Calu3 (cell line): ENCODE measurements around the gene RSPO4. TPM values are rescaled to one million over a fixed set of nuclear protein-coding genes. Genes with fewer than 3 reads are reported as not detected.

Experiments used
- Bru-seq: library from RNA; stranded (reverse); fragments of 400-500 nt; gene quantifications from one replicate; lab custom pipeline; 2021; lab: Mats Ljungman, UMichigan
- BruChase-seq, 2 experiments: library from RNA; stranded (reverse); fragments of 400-500 nt; gene quantifications; one replicate each; lab custom pipeline; 2021; lab: Mats Ljungman, UMichigan
- BruUV-seq: library from RNA; stranded (reverse); fragments of 400-500 nt; replicated peaks from 2 replicates; lab custom pipeline; 2021; lab: Mats Ljungman, UMichigan
- CTCF ChIA-PET: fragments of 300-600 bp; sonication (Branson Sonifier 250); formaldehyde crosslinking; loops from one replicate; lab custom pipeline; 2022; ENCODE audit warnings: antibody characterized with exemption; lab: Charles Lee
- DNase-seq: peaks from one replicate; pipeline ENCODE4 v3.0.0; 2022
- H3K27ac Mint-ChIP-seq: one replicate; pipeline ENCODE4 v1.8.0; 2022; ENCODE audit warnings: mixed read lengths; ENCODE audit not compliant: unreplicated experiment
- H3K27me3 Mint-ChIP-seq: one replicate; pipeline ENCODE4 v1.8.0; 2022; ENCODE audit warnings: mixed read lengths; ENCODE audit not compliant: unreplicated experiment
- H3K36me3 Mint-ChIP-seq: one replicate; pipeline ENCODE4 v1.8.0; 2022; ENCODE audit warnings: mild to moderate bottlenecking, moderate library complexity, mixed read lengths; ENCODE audit not compliant: insufficient read depth, unreplicated experiment
- H3K4me1 Mint-ChIP-seq: one replicate; pipeline ENCODE4 v1.8.0; 2022; ENCODE audit warnings: mild to moderate bottlenecking, low read depth, mixed read lengths; ENCODE audit not compliant: unreplicated experiment
- H3K4me3 Mint-ChIP-seq: one replicate; pipeline ENCODE4 v1.8.0; 2022; ENCODE audit warnings: mild to moderate bottlenecking, low read depth, moderate library complexity, mixed read lengths; ENCODE audit not compliant: unreplicated experiment
- H3K9me3 Mint-ChIP-seq: one replicate; pipeline ENCODE4 v1.8.0; 2022; ENCODE audit warnings: low read depth, mixed read lengths; ENCODE audit not compliant: unreplicated experiment
- CTCF ChIP-seq: fragments of 200-600 bp; IDR thresholded peaks from one replicate; pipeline ENCODE4 v1.8.0; 2022; ENCODE audit warnings: antibody characterized with exemption; ENCODE audit not compliant: unreplicated experiment
- intact Hi-C: fragments of 100-400 bp; cut with micrococcal nuclease; formaldehyde crosslinking; loops from one replicate; pipeline ENCODE4 v1.10.0; 2022; ENCODE audit not compliant: unreplicated experiment
- long read RNA-seq: library from polyadenylated mRNA; stranded (forward); transcript quantifications from one replicate; pipeline ENCODE4 v2.0.0, GENCODE V29; 2022
- total RNA-seq: library from RNA; stranded (reverse); gene quantifications from 2 replicates; pipeline ENCODE4 v1.2.3, GENCODE V29; 2022

Gene RSPO4
- total RNA-seq (not detected in 2 replicates), Bru-seq, nascent RNA (percentile 9 among the genes with signal in this experiment), BruChase-seq, experiment 1, labeled RNA remaining after a 6-hour chase (percentile 22 among the genes with signal in this experiment), BruChase-seq, experiment 2, labeled RNA remaining after a 2-hour chase (percentile 19 among the genes with signal in this experiment)
- long read RNA-seq, partial matches to known transcripts, result 0 of 1 reads
- long read RNA-seq, other reads (novel, unspliced or antisense), result 1 of 1 reads

GRCh38 chr20:1001911-1002681 is at the start of gene RSPO4:
TSS of gene RSPO4 (minus strand) at chr20:1002311. CDS start at chr20:1002164, 147 bp downstream.
- no peak for TF ChIP-seq CTCF
- Mint-ChIP-seq H3K4me1 (peaks cover 10% of the 10 kb centered on the region), H3K27me3 (peaks cover 83% of the 10 kb centered on the region), H3K36me3 (peaks cover 4% of the 10 kb centered on the region), H3K4me3 (peak within 1 kb of the TSS; percentile 66), H3K27ac (no peak within 1 kb of the TSS), H3K9me3 (no peaks in the 10 kb centered on the region)
- DNase-seq, result peak; percentile 8
- BruUV-seq, result no TSS peak
- intact Hi-C loops, result no loop called here
- CTCF ChIA-PET, result no interaction called here

GRCh38 chr20:1050440-1050839 is 48.3 kb upstream of the RSPO4 start:
- H3K4me3 Mint-ChIP-seq, result no peak overlapping the region
- H3K4me1 Mint-ChIP-seq, result no peaks in the 10 kb centered on the region
- CTCF ChIA-PET, result no interaction called here
- H3K27ac Mint-ChIP-seq, result no peak overlapping the region
- BruUV-seq, result no TSS peak
- no peak for TF ChIP-seq CTCF
- H3K27me3 Mint-ChIP-seq, result peaks cover 54% of the 10 kb centered on the region
- intact Hi-C loops, result no loop called here
- H3K36me3 Mint-ChIP-seq, result no peaks in the 10 kb centered on the region
- DNase-seq, result no peak
- no peaks in the 10 kb centered on the region for H3K9me3 Mint-ChIP-seq

- Mint-ChIP-seq H3K9me3 (no peaks in the 10 kb centered on the region), H3K27me3 (peaks cover 87% of the 10 kb centered on the region), H3K36me3 (no peaks in the 10 kb centered on the region), H3K4me1 (no peaks in the 10 kb centered on the region), H3K27ac (no peak overlapping the region), H3K4me3 (no peak overlapping the region)
- DNase-seq, result no peak
- TF ChIP-seq CTCF, result no peak
- CTCF ChIA-PET, result no interaction called here
- no TSS peak for BruUV-seq
- intact Hi-C loops, result no loop called here
Observed at GRCh38 chr20:1045860-1046418, 43.8 kb upstream of the RSPO4 start.

- intact Hi-C loops, result no loop called here
- CTCF ChIA-PET, result no interaction called here
- no peak for TF ChIP-seq CTCF
- Mint-ChIP-seq H3K27ac (no peak overlapping the region), H3K4me3 (no peak overlapping the region), H3K27me3 (peaks cover 68% of the 10 kb centered on the region), H3K9me3 (no peaks in the 10 kb centered on the region), H3K4me1 (no peaks in the 10 kb centered on the region), H3K36me3 (no peaks in the 10 kb centered on the region)
- no TSS peak for BruUV-seq
- no peak for DNase-seq
Observed at GRCh38 chr20:1041845-1042390, 39.8 kb upstream of the RSPO4 start.
